ENCODE results near the gene IPO13.

- TF ChIP-seq CTCF (IDR thresholded peaks at IDR 0.05 in 8 of 11, conservative IDR thresholded peaks at IDR 0.05 in 3 of 11) (no peak), POLR2A (IDR thresholded peaks at IDR 0.05) (no peak), POLR2AphosphoS5 (IDR thresholded peaks at IDR 0.05) (no peak)
Observed at GRCh38 chr1:43921022-43921421, 25.7 kb upstream of the IPO13 start.

Measured in spleen (tissue), 7 donors.